ENCODE measurements around the gene EIF4G3. TPM values are rescaled to one million over a fixed set of nuclear protein-coding genes. Genes with fewer than 3 reads are reported as not detected.
A peak's percentile ranks its signal among the peaks of the same experiment; 100 is the strongest.

Gene EIF4G3
- polyA plus RNA-seq, 3 donors, result 5.1 to 34.2 (median 5.8) TPM

GRCh38 chr1:21105807-21106206 is 70.9 kb downstream of the EIF4G3 start:
- H3K27me3 ChIP-seq (ENCODE audit: control insufficient read depth in 2 of 2, insufficient read depth in 2 of 2, low read length in 2 of 2), result no peaks in the 10 kb centered on the region
- Mint-ChIP-seq H3K4me3 (no peak overlapping the region), H3K27me3 (ENCODE audit: low read depth in 3 of 3) (peaks cover 0 to 1% (median 0%) of the 10 kb centered on the region in 3 donors), H3K4me1 (peaks cover 6% of the 10 kb centered on the region), H3K9me3 (no peaks in the 10 kb centered on the region), H3K36me3 (peaks cover 34 to 45% of the 10 kb centered on the region in 2 donors), H3K27ac (peak overlapping the region in 1 of 7 donors; percentile 41)
- H3K9ac ChIP-seq (ENCODE audit: insufficient read depth, low read length, poor library complexity, severe bottlenecking), result no peak overlapping the region
- 100% methylated on average over 2 of the region's 4 CpGs for WGBS (ENCODE audit: insufficient coverage)
- no peak overlapping the region for H3K4me3 ChIP-seq (replicated peaks in 1 of 3; ENCODE audit: low read depth in 2 of 3, low read length in 3 of 3)
- intact Hi-C loops (cut with micrococcal nuclease), result no loop called here
- no peak overlapping the region for H3K27ac ChIP-seq (ENCODE audit: low read depth in 1 of 2, low read length in 2 of 2)
- H2AFZ ChIP-seq (ENCODE audit: insufficient read depth, low read depth, low read length, poor library complexity, severe bottlenecking), result no peak overlapping the region
- no peak for DNase-seq
- TF ChIP-seq CTCF (IDR thresholded peaks at IDR 0.05), result no peak
- H3K4me2 ChIP-seq (replicated peaks; ENCODE audit: extremely low read depth, low read length, poor library complexity, severe bottlenecking), result no peak overlapping the region
- peaks cover 2 to 35% of the 10 kb centered on the region in 2 donors for H3K36me3 ChIP-seq (replicated peaks in 1 of 2; ENCODE audit: control insufficient read depth in 1 of 2, insufficient read depth in 2 of 2, low read length in 2 of 2)
- H4K20me1 ChIP-seq (ENCODE audit: insufficient read depth, low read length), result no peaks in the 10 kb centered on the region
- no peaks in the 10 kb centered on the region for H3K79me2 ChIP-seq (ENCODE audit: insufficient read depth, low read length)
- no peaks in the 10 kb centered on the region for H3K9me3 ChIP-seq (replicated peaks in 1 of 2; ENCODE audit: control insufficient read depth in 1 of 2, insufficient read depth in 1 of 2, low read length in 2 of 2)
- H3K4me1 ChIP-seq (ENCODE audit: control insufficient read depth in 1 of 2, insufficient read depth in 2 of 2, low read length in 2 of 2), result peaks cover 6% of the 10 kb centered on the region in 2 donors

- Histone ChIP-seq H3K27me3 (ENCODE audit: control insufficient read depth in 2 of 2, insufficient read depth in 2 of 2, low read length in 2 of 2) (no peaks in the 10 kb centered on the region), H3K4me2 (replicated peaks; ENCODE audit: extremely low read depth, low read length, poor library complexity, severe bottlenecking) (no peak overlapping the region), H3K9me3 (replicated peaks in 1 of 2; ENCODE audit: control insufficient read depth in 1 of 2, insufficient read depth in 1 of 2, low read length in 2 of 2) (no peaks in the 10 kb centered on the region), H3K79me2 (ENCODE audit: insufficient read depth, low read length) (peaks cover 4% of the 10 kb centered on the region), H3K27ac (ENCODE audit: low read depth in 1 of 2, low read length in 2 of 2) (no peak overlapping the region), H3K4me1 (ENCODE audit: control insufficient read depth in 1 of 2, insufficient read depth in 2 of 2, low read length in 2 of 2) (peaks cover 17 to 18% of the 10 kb centered on the region in 2 donors), H2AFZ (ENCODE audit: insufficient read depth, low read depth, low read length, poor library complexity, severe bottlenecking) (no peak overlapping the region), H3K9ac (ENCODE audit: insufficient read depth, low read length, poor library complexity, severe bottlenecking) (no peak overlapping the region), H4K20me1 (ENCODE audit: insufficient read depth, low read length) (peaks cover 9% of the 10 kb centered on the region), H3K4me3 (replicated peaks in 1 of 3; ENCODE audit: low read depth in 2 of 3, low read length in 3 of 3) (no peak overlapping the region), H3K36me3 (replicated peaks in 1 of 2; ENCODE audit: control insufficient read depth in 1 of 2, insufficient read depth in 2 of 2, low read length in 2 of 2) (peaks cover 2 to 34% of the 10 kb centered on the region in 2 donors)
- peaks cover 32 to 40% of the 10 kb centered on the region in 2 donors for H3K36me3 Mint-ChIP-seq
- no CpG with 5 or more reads among the region's 3 CpGs for WGBS (ENCODE audit: insufficient coverage)
- intact Hi-C loops (cut with micrococcal nuclease), result loop anchor here in 1 of 2 donors (5.0 kb wide), 1 partner anchor 63 kb away; no protein-coding TSS in a partner anchor
- H3K4me1 Mint-ChIP-seq, result peaks cover 16% of the 10 kb centered on the region
- H3K4me3 Mint-ChIP-seq, result no peak overlapping the region
- DNase-seq, result no peak
- no peak overlapping the region for H3K27ac Mint-ChIP-seq
- H3K9me3 Mint-ChIP-seq, result no peaks in the 10 kb centered on the region
- H3K27me3 Mint-ChIP-seq (ENCODE audit: low read depth in 3 of 3), result peaks cover 0 to 2% (median 1%) of the 10 kb centered on the region in 3 donors
- TF ChIP-seq CTCF (IDR thresholded peaks at IDR 0.05), result no peak
These were observed 72.0 kb downstream of the EIF4G3 start for GRCh38 chr1:21104683-21105082.
